Stimulated activated CD4-positive, alpha-beta T cell treated with anti-CD3 and anti-CD28 coated beads, Interleukin-1b, Interleukin-23, amount 100 ng/mL, for 4 hours (primary cell): ENCODE results near the gene ELMO2.

Source experiments
- DNase-seq, 2 donors: peaks; one replicate each; pipeline ENCODE4 v3.0.0-alpha.2; 2020; ENCODE audit warnings: low read depth in 2 of 2

The ELMO2 gene

GRCh38 chr20:46406200-46406985 lies at the start of gene ELMO2:
TSS of gene ELMO2 (minus strand) at chr20:46406615. CDS start at chr20:46394482, 12,133 bp downstream.
- DNase-seq: peak; percentile 90 to 91

- DNase-seq: no peak
Measured at GRCh38 chr20:46455729-46456128, 49.3 kb upstream of the ELMO2 start.

- no peak for DNase-seq
Measured at GRCh38 chr20:46446851-46447250, 40.4 kb upstream of the ELMO2 start.

- DNase-seq: no peak
Measured at GRCh38 chr20:46439837-46440236, 33.4 kb upstream of the ELMO2 start.

GRCh38 chr20:46438156-46438750 lies 31.8 kb upstream of the ELMO2 start:
- peak in 1 of 2 donors; percentile 3 for DNase-seq

- no peak for DNase-seq
Measured at GRCh38 chr20:46435146-46435545, 28.7 kb upstream of the ELMO2 start.

GRCh38 chr20:46434597-46434996 lies 28.2 kb upstream of the ELMO2 start:
- no peak for DNase-seq

GRCh38 chr20:46433051-46433450 lies 26.6 kb upstream of the ELMO2 start:
- no peak for DNase-seq

GRCh38 chr20:46430921-46431712 lies 24.7 kb upstream of the ELMO2 start:
- DNase-seq: no peak

- no peak for DNase-seq
Measured at GRCh38 chr20:46427384-46427783, 21.0 kb upstream of the ELMO2 start.

- DNase-seq: no peak
Measured at GRCh38 chr20:46423882-46424482, 17.6 kb upstream of the ELMO2 start.

GRCh38 chr20:46423342-46423741 lies 16.9 kb upstream of the ELMO2 start:
- DNase-seq: no peak

GRCh38 chr20:46420878-46421277 lies 14.5 kb upstream of the ELMO2 start:
- DNase-seq: no peak

GRCh38 chr20:46419882-46420281 lies 13.5 kb upstream of the ELMO2 start:
- DNase-seq: no peak

- no peak for DNase-seq
Measured at GRCh38 chr20:46416839-46417238, 10.4 kb upstream of the ELMO2 start.

- no peak for DNase-seq
Measured at GRCh38 chr20:46416421-46416820, 10.0 kb upstream of the ELMO2 start.

GRCh38 chr20:46415773-46416172 lies 9.4 kb upstream of the ELMO2 start:
- DNase-seq: no peak

GRCh38 chr20:46414608-46415007 lies 8.2 kb upstream of the ELMO2 start:
- DNase-seq: no peak

GRCh38 chr20:46411637-46412036 lies 5.2 kb upstream of the ELMO2 start:
- DNase-seq: no peak

GRCh38 chr20:46408281-46408731 lies 1.9 kb upstream of the ELMO2 start:
- DNase-seq: no peak

- DNase-seq: no peak
Measured at GRCh38 chr20:46407671-46407996, 1.2 kb upstream of the ELMO2 start.

- peak; percentile 87 to 91 for DNase-seq
Measured at GRCh38 chr20:46406986-46407670, 713 bp upstream of the ELMO2 start.
